ENCODE measurements around the gene KIF4A. TPM values are rescaled to one million over a fixed set of nuclear protein-coding genes. Genes with fewer than 3 reads are reported as not detected.
A peak's percentile ranks its signal among the peaks of the same experiment; 100 is the strongest.

The KIF4A gene
- total RNA-seq, 1 donor from 2014 or later: 0.86 TPM

GRCh38 chrX:70432936-70433847 is 143.3 kb downstream of the KIF4A start:
- Histone ChIP-seq H3K36me3 (no peaks in the 10 kb centered on the region), H3K9me3 (no peaks in the 10 kb centered on the region), H3K27ac (no peak overlapping the region), H3K4me3 (peak overlapping the region; percentile 71), H3K27me3 (ENCODE audit: low read depth) (no peaks in the 10 kb centered on the region), H3K4me1 (no peaks in the 10 kb centered on the region)
- no peak for TF ChIP-seq CTCF (IDR thresholded peaks at IDR 0.05)
- no peak for DNase-seq
- ATAC-seq: no peak
- intact Hi-C loops (cut with DNase I): no loop called here

GRCh38 chrX:70433848-70434351 is 144.0 kb downstream of the KIF4A start:
- Histone ChIP-seq H3K27me3 (ENCODE audit: low read depth) (no peaks in the 10 kb centered on the region), H3K27ac (peak overlapping the region; percentile 64), H3K4me1 (no peaks in the 10 kb centered on the region), H3K9me3 (no peaks in the 10 kb centered on the region), H3K4me3 (peak overlapping the region; percentile 71), H3K36me3 (no peaks in the 10 kb centered on the region)
- peak; percentile 82 for DNase-seq
- peak; percentile 90 to 95 for ATAC-seq
- peak; percentile 66 for TF ChIP-seq CTCF (IDR thresholded peaks at IDR 0.05)
- intact Hi-C loops (cut with DNase I): no loop called here

- Histone ChIP-seq H3K4me1 (no peaks in the 10 kb centered on the region), H3K4me3 (peak overlapping the region; percentile 71), H3K9me3 (no peaks in the 10 kb centered on the region), H3K27me3 (ENCODE audit: low read depth) (no peaks in the 10 kb centered on the region), H3K36me3 (no peaks in the 10 kb centered on the region), H3K27ac (peak overlapping the region; percentile 64)
- DNase-seq (peak; percentile 87), ATAC-seq (peak; percentile 94 to 95)
- no peak for TF ChIP-seq CTCF (IDR thresholded peaks at IDR 0.05)
- intact Hi-C loops (cut with DNase I): no loop called here
These were observed 144.5 kb downstream of the KIF4A start for GRCh38 chrX:70434352-70434866.

- no peaks in the 10 kb centered on the region for H3K27me3 ChIP-seq (ENCODE audit: low read depth)
- H3K4me3 ChIP-seq: peak overlapping the region; percentile 71
- intact Hi-C loops (cut with DNase I): no loop called here
- DNase-seq (no peak), ATAC-seq (no peak)
- H3K27ac ChIP-seq: no peak overlapping the region
- TF ChIP-seq CTCF (IDR thresholded peaks at IDR 0.05): no peak
- no peaks in the 10 kb centered on the region for H3K4me1 ChIP-seq
- no peaks in the 10 kb centered on the region for H3K36me3 ChIP-seq
- no peaks in the 10 kb centered on the region for H3K9me3 ChIP-seq
These were observed 145.1 kb downstream of the KIF4A start for GRCh38 chrX:70434914-70435586.

GRCh38 chrX:70436343-70436742 is 146.4 kb downstream of the KIF4A start:
- no peaks in the 10 kb centered on the region for H3K36me3 ChIP-seq
- H3K27ac ChIP-seq: no peak overlapping the region
- no peak for DNase-seq
- no peaks in the 10 kb centered on the region for H3K27me3 ChIP-seq (ENCODE audit: low read depth)
- no peak for ATAC-seq
- H3K4me3 ChIP-seq: no peak overlapping the region
- TF ChIP-seq CTCF (IDR thresholded peaks at IDR 0.05): no peak
- H3K4me1 ChIP-seq: no peaks in the 10 kb centered on the region
- no peaks in the 10 kb centered on the region for H3K9me3 ChIP-seq
- intact Hi-C loops (cut with DNase I): no loop called here
